ENCODE results near the gene USP2.

USP2 gene

GRCh38 chr11:119363081-119363850 is 18.2 kb downstream of the USP2 start:
- peak; percentile 44 for DNase-seq

- no peak for DNase-seq
Measured at GRCh38 chr11:119362741-119363080, 18.8 kb downstream of the USP2 start.

- DNase-seq: peak; percentile 45
Measured at GRCh38 chr11:119361941-119362725, 19.4 kb downstream of the USP2 start.

- peak; percentile 98 for DNase-seq
Measured at GRCh38 chr11:119361056-119361787, 20.3 kb downstream of the USP2 start.

- DNase-seq: no peak
Measured at GRCh38 chr11:119359365-119360214, 21.9 kb downstream of the USP2 start.

- no peak for DNase-seq
Measured at GRCh38 chr11:119357074-119357473, 24.4 kb downstream of the USP2 start.

GRCh38 chr11:119356349-119357031 is 25.0 kb downstream of the USP2 start:
- peak; percentile 87 for DNase-seq

GRCh38 chr11:119355091-119355843 is 26.2 kb downstream of the USP2 start:
- DNase-seq: no peak

GRCh38 chr11:119352857-119353260 is 28.6 kb downstream of the USP2 start:
- no peak for DNase-seq

- no peak for DNase-seq
Measured at GRCh38 chr11:119351232-119351631, 30.3 kb downstream of the USP2 start.

- DNase-seq: no peak
Measured at GRCh38 chr11:119350302-119350701, 31.2 kb downstream of the USP2 start.

GRCh38 chr11:119347940-119348605 is 33.4 kb downstream of the USP2 start:
- no peak for DNase-seq

- DNase-seq: no peak
Measured at GRCh38 chr11:119347242-119347641, 34.2 kb downstream of the USP2 start.

GRCh38 chr11:119346605-119347004 is 34.9 kb downstream of the USP2 start, which contains the start of gene MFRP:
TSS of gene MFRP (minus strand) at chr11:119346705. CDS start at chr11:119346513, 192 bp downstream.
- DNase-seq: no peak

- no peak for DNase-seq
Measured at GRCh38 chr11:119345685-119346084, 35.8 kb downstream of the USP2 start.

GRCh38 chr11:119344291-119345010 is 37.0 kb downstream of the USP2 start:
- DNase-seq: no peak

GRCh38 chr11:119343726-119344125 is 37.8 kb downstream of the USP2 start:
- DNase-seq: peak; percentile 34

- peak; percentile 46 for DNase-seq
Measured at GRCh38 chr11:119342362-119343130, 38.9 kb downstream of the USP2 start.

GRCh38 chr11:119342023-119342300 is 39.5 kb downstream of the USP2 start:
- DNase-seq: no peak

Data from islet precursor cell (in vitro differentiated cells).